Neuronal stem cell (in vitro differentiated cells): ENCODE results near the gene HUS1B.

Experiments used
- DNase-seq: peaks from one replicate; pipeline ENCODE4 v3.0.0-alpha.2; 2013; ENCODE audit warnings: low spot score
- H2AFZ ChIP-seq: one replicate; pipeline ENCODE4 v1.6.1; 2013; ENCODE audit warnings: mild to moderate bottlenecking, low read length, inconsistent platforms
- H2AK5ac ChIP-seq: 2 replicates; pipeline ENCODE4 v1.6.1; 2013; ENCODE audit warnings: low read depth, mild to moderate bottlenecking, inconsistent platforms, low read length, moderate library complexity, mixed read lengths
- H2BK120ac ChIP-seq: 2 replicates; pipeline ENCODE4 v1.6.1; 2013; ENCODE audit warnings: low read depth, mild to moderate bottlenecking, inconsistent platforms, low read length, moderate library complexity, mixed read lengths
- H2BK12ac ChIP-seq: one replicate; pipeline ENCODE4 v1.6.1; 2013; ENCODE audit warnings: low read length, inconsistent platforms
- H2BK15ac ChIP-seq: 2 replicates; pipeline ENCODE4 v1.6.1; 2013; ENCODE audit warnings: mild to moderate bottlenecking, low read length, inconsistent platforms, mixed read lengths
- H2BK5ac ChIP-seq: one replicate; pipeline ENCODE4 v1.6.1; 2013; ENCODE audit warnings: inconsistent platforms, mild to moderate bottlenecking, low read length, moderate library complexity
- H3K14ac ChIP-seq: one replicate; pipeline ENCODE4 v1.6.1; 2013; ENCODE audit warnings: low read length, inconsistent platforms
- H3K18ac ChIP-seq: 2 replicates; pipeline ENCODE4 v1.6.1; 2013; ENCODE audit warnings: low read length, inconsistent platforms
- H3K23ac ChIP-seq: 2 replicates; pipeline ENCODE4 v1.6.1; 2013; ENCODE audit warnings: low read depth, mild to moderate bottlenecking, mixed read lengths, low read length, inconsistent platforms; ENCODE audit not compliant: poor library complexity
- H3K27ac ChIP-seq: replicated peaks from 3 replicates; pipeline ENCODE4 v1.5.1; 2013; ENCODE audit warnings: low read length, inconsistent platforms
- H3K27me3 ChIP-seq, 3 experiments: 2 replicates each; pipeline ENCODE4 v1.6.1; 2013; ENCODE audit warnings: low read length in 3 of 3, mild to moderate bottlenecking in 2 of 3, inconsistent platforms in 1 of 3, low read depth in 1 of 3, mixed read lengths in 1 of 3, moderate library complexity in 1 of 3; ENCODE audit not compliant: control insufficient read depth in 3 of 3, insufficient read depth in 3 of 3
- H3K36me3 ChIP-seq, 2 donors: replicated peaks in 1 of 2; 2 replicates each; pipeline ENCODE4 v1.6.1; 2013; ENCODE audit warnings: low read length in 2 of 2; ENCODE audit not compliant: control insufficient read depth in 2 of 2, insufficient read depth in 2 of 2
- H3K4ac ChIP-seq: 2 replicates; pipeline ENCODE4 v1.6.1; 2013; ENCODE audit warnings: inconsistent platforms, mild to moderate bottlenecking, low read length, moderate library complexity
- H3K4me1 ChIP-seq, 2 donors: 1 replicate in 1 of 2; 2 replicates in 1 of 2; pipeline ENCODE4 v1.6.1; 2013; ENCODE audit warnings: low read length in 2 of 2, low read depth in 1 of 2; ENCODE audit not compliant: control insufficient read depth in 2 of 2, insufficient read depth in 1 of 2
- H3K4me2 ChIP-seq: one replicate; pipeline ENCODE4 v1.6.1; 2013; ENCODE audit warnings: mild to moderate bottlenecking, low read length, inconsistent platforms; ENCODE audit not compliant: insufficient read depth, poor library complexity, severe bottlenecking
- H3K4me3 ChIP-seq, 2 donors: 2 replicates each; pipeline ENCODE4 v1.5.1; 2013; ENCODE audit warnings: low read length in 2 of 2, mild to moderate bottlenecking in 2 of 2, inconsistent platforms in 1 of 2, moderate library complexity in 1 of 2
- H3K79me1 ChIP-seq: one replicate; pipeline ENCODE4 v1.6.1; 2013; ENCODE audit warnings: low read depth, mild to moderate bottlenecking, inconsistent platforms, low read length, moderate library complexity
- H3K9ac ChIP-seq: one replicate; pipeline ENCODE4 v1.6.1; 2013; ENCODE audit warnings: mild to moderate bottlenecking, low read depth, low read length, inconsistent platforms; ENCODE audit not compliant: poor library complexity
- H3K9me3 ChIP-seq, 2 donors: replicated peaks in 1 of 2; 2 replicates each; pipeline versions ENCODE3 to v1.6.1; 2013; ENCODE audit warnings: low read length in 2 of 2, mild to moderate bottlenecking in 2 of 2, inconsistent platforms in 1 of 2, low read depth in 1 of 2, mixed read lengths in 1 of 2, moderate library complexity in 1 of 2; ENCODE audit not compliant: control insufficient read depth in 2 of 2, insufficient read depth in 1 of 2
- H4K8ac ChIP-seq: one replicate; pipeline ENCODE4 v1.6.1; 2013; ENCODE audit warnings: low read depth, mild to moderate bottlenecking, inconsistent platforms, low read length, moderate library complexity
- H4K91ac ChIP-seq: one replicate; pipeline ENCODE4 v1.6.1; 2013; ENCODE audit warnings: low read length, low read depth, mild to moderate bottlenecking, inconsistent platforms; ENCODE audit not compliant: poor library complexity
- WGBS, 2 donors: extraction: QIAGEN DNeasy Blood & Tissue Kit; methylation state at CpG; one replicate each; pipeline ENCODE4 v1.1.7; 2013; ENCODE audit warnings: missing lambda C conversion rate in 2 of 2, mixed read lengths in 1 of 2; ENCODE audit not compliant: insufficient read length in 2 of 2, insufficient replicate concordance in 1 of 2; ENCODE audit errors: extremely low coverage in 2 of 2; 5-methylcytosine and 5-hydroxymethylcytosine counted together

The HUS1B gene

GRCh38 chr6:611928-612327 lies 45.0 kb downstream of the HUS1B start:
- Histone ChIP-seq H3K9me3 (no peaks in the 10 kb centered on the region), H2BK5ac (no peak overlapping the region), H2BK15ac (no peak overlapping the region), H3K14ac (no peak overlapping the region), H3K4me1 (peaks cover 0 to 4% of the 10 kb centered on the region in 2 donors), H2BK12ac (no peak overlapping the region), H3K18ac (no peak overlapping the region), H3K23ac (no peak overlapping the region), H3K27me3 (no peaks in the 10 kb centered on the region), H2AFZ (no peak overlapping the region), H3K27ac (no peak overlapping the region), H4K8ac (no peak overlapping the region), H3K79me1 (no peaks in the 10 kb centered on the region), H4K91ac (no peak overlapping the region), H2BK120ac (no peak overlapping the region), H3K36me3 (peaks cover 5 to 25% of the 10 kb centered on the region in 2 donors), H3K4me2 (no peak overlapping the region), H3K4me3 (no peak overlapping the region), H3K9ac (no peak overlapping the region), H2AK5ac (no peak overlapping the region), H3K4ac (no peak overlapping the region)
- no peak for DNase-seq
- no CpG with 5 or more reads among the region's 4 CpGs for WGBS, 2 donors

GRCh38 chr6:610882-611281 lies 46.0 kb downstream of the HUS1B start:
- H3K23ac ChIP-seq: no peak overlapping the region
- no peaks in the 10 kb centered on the region for H3K79me1 ChIP-seq
- no peak overlapping the region for H3K27ac ChIP-seq
- H3K4me1 ChIP-seq: peaks cover 0 to 4% of the 10 kb centered on the region in 2 donors
- H2AK5ac ChIP-seq: no peak overlapping the region
- no CpG with 5 or more reads among the region's 2 CpGs for WGBS, 2 donors
- no peak overlapping the region for H3K4me3 ChIP-seq
- no peak overlapping the region for H3K4ac ChIP-seq
- DNase-seq: no peak
- no peak overlapping the region for H2AFZ ChIP-seq
- no peaks in the 10 kb centered on the region for H3K9me3 ChIP-seq
- no peak overlapping the region for H2BK15ac ChIP-seq
- H3K14ac ChIP-seq: no peak overlapping the region
- no peak overlapping the region for H2BK12ac ChIP-seq
- H3K9ac ChIP-seq: no peak overlapping the region
- no peaks in the 10 kb centered on the region for H3K27me3 ChIP-seq
- no peak overlapping the region for H4K91ac ChIP-seq
- no peak overlapping the region for H3K18ac ChIP-seq
- no peak overlapping the region for H2BK5ac ChIP-seq
- no peak overlapping the region for H3K4me2 ChIP-seq
- no peak overlapping the region for H4K8ac ChIP-seq
- H3K36me3 ChIP-seq: peaks cover 5 to 28% of the 10 kb centered on the region in 2 donors
- H2BK120ac ChIP-seq: no peak overlapping the region

- H2BK12ac ChIP-seq: no peak overlapping the region
- H2BK15ac ChIP-seq: no peak overlapping the region
- no peak overlapping the region for H3K14ac ChIP-seq
- H3K18ac ChIP-seq: no peak overlapping the region
- H2AFZ ChIP-seq: no peak overlapping the region
- DNase-seq: no peak
- H4K91ac ChIP-seq: no peak overlapping the region
- no peaks in the 10 kb centered on the region for H3K79me1 ChIP-seq
- H3K4me3 ChIP-seq: no peak overlapping the region
- no peaks in the 10 kb centered on the region for H3K9me3 ChIP-seq
- peaks cover 3 to 18% of the 10 kb centered on the region in 2 donors for H3K36me3 ChIP-seq
- no CpG with 5 or more reads among the region's 4 CpGs for WGBS, 2 donors
- no peak overlapping the region for H3K4me2 ChIP-seq
- no peak overlapping the region for H3K23ac ChIP-seq
- no peak overlapping the region for H2BK120ac ChIP-seq
- H2BK5ac ChIP-seq: no peak overlapping the region
- H3K4me1 ChIP-seq: peaks cover 0 to 4% of the 10 kb centered on the region in 2 donors
- no peak overlapping the region for H4K8ac ChIP-seq
- no peak overlapping the region for H2AK5ac ChIP-seq
- H3K9ac ChIP-seq: no peak overlapping the region
- H3K27me3 ChIP-seq: no peaks in the 10 kb centered on the region
- no peak overlapping the region for H3K4ac ChIP-seq
- H3K27ac ChIP-seq: no peak overlapping the region
These were observed 47.0 kb downstream of the HUS1B start for GRCh38 chr6:609905-610304.

- H3K4ac ChIP-seq: no peak overlapping the region
- H4K8ac ChIP-seq: no peak overlapping the region
- peaks cover 0 to 3% of the 10 kb centered on the region in 2 donors for H3K4me1 ChIP-seq
- DNase-seq: no peak
- peak overlapping the region in 1 of 2 donors; percentile 26 for H3K4me3 ChIP-seq
- H4K91ac ChIP-seq: no peak overlapping the region
- no peak overlapping the region for H3K9ac ChIP-seq
- H3K18ac ChIP-seq: no peak overlapping the region
- no CpG with 5 or more reads among the region's 14 CpGs for WGBS, 2 donors
- H3K27ac ChIP-seq: no peak overlapping the region
- H3K27me3 ChIP-seq: no peaks in the 10 kb centered on the region
- H3K36me3 ChIP-seq: peaks cover 1 to 20% of the 10 kb centered on the region in 2 donors
- no peaks in the 10 kb centered on the region for H3K9me3 ChIP-seq
- H3K14ac ChIP-seq: no peak overlapping the region
- no peak overlapping the region for H2BK12ac ChIP-seq
- H3K79me1 ChIP-seq: no peaks in the 10 kb centered on the region
- H2AFZ ChIP-seq: no peak overlapping the region
- no peak overlapping the region for H2AK5ac ChIP-seq
- no peak overlapping the region for H2BK15ac ChIP-seq
- no peak overlapping the region for H3K4me2 ChIP-seq
- H2BK120ac ChIP-seq: no peak overlapping the region
- no peak overlapping the region for H2BK5ac ChIP-seq
- H3K23ac ChIP-seq: peak overlapping the region; percentile 17
These were observed 50.0 kb downstream of the HUS1B start for GRCh38 chr6:606829-607379.
